ENCODE measurements around the gene ACTN4.
"Not testable (repeated sequence)": the region's sequence is repeated elsewhere in the genome, so short reads cannot be mapped to it uniquely, and the experiment has no call there.

Gene ACTN4

DNA sequence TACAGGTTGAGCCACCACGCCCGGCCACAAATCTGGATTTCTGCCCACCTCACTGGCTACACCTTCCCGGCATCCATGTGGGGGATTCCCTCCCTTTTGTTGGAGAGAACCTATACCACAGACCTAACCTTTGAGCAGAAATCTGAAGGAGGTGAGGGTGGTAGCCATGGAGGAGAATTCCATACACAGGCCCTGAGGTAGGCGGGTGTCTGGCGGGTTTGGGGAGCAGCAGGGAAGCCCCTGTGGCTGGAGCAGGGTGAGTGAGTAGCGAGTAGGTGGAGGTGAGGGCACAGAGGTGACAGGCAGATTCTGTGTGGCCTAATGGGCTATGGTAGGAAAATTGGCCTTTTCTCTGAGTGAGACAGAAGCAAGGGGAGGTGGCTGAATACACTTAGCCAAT lies 17.9 kb upstream of the ACTN4 start:
- ATAC-seq (ENCODE audit: insufficient read depth, low read depth): no peak
- Histone ChIP-seq H4K20me1 (ENCODE audit: insufficient read depth, low read length) (peaks cover 7% of the 10 kb centered on the region), H3K36me3 (ENCODE audit: insufficient read depth, low read length) (peaks cover 73% of the 10 kb centered on the region)

DNA sequence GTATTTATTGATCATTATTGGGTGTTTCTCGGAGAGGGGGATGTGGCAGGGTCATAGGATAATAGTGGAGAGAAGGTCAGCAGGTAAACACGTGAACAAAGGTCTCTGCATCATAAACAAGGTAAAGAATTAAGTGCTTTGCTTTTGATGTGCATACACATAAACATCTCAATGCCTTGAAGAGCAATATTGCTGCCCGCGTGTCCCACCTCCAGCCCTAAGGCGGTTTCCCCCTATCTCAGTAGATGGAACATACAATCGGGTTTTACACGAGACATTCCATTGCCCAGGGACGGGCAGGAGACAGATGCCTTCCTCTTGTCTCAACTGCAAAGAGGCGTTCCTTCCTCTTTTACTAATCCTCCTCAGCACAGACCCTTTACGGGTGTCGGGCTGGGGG lies 16.1 kb upstream of the ACTN4 start:
- not testable (repeated sequence) for H3K9ac ChIP-seq (ENCODE audit: low read depth, low read length); H3K79me2 ChIP-seq (ENCODE audit: insufficient read depth, low read length); H2AFZ ChIP-seq (ENCODE audit: low read depth, low read length); H3K27me3 ChIP-seq (ENCODE audit: insufficient read depth, low read length, poor library complexity); H3K9me3 ChIP-seq (ENCODE audit: insufficient read depth, low read length, severe bottlenecking); ATAC-seq (ENCODE audit: insufficient read depth, low read depth); H3K4me2 ChIP-seq (ENCODE audit: insufficient read depth, low read length); H3K4me3 ChIP-seq (ENCODE audit: low read depth in 1 of 2, low read length in 2 of 2); DNase-seq; H4K20me1 ChIP-seq (ENCODE audit: insufficient read depth, low read length); H3K27ac ChIP-seq (ENCODE audit: low read length); H3K4me1 ChIP-seq (ENCODE audit: insufficient read depth, low read length)
- peaks cover 73% of the 10 kb centered on the region for H3K36me3 ChIP-seq (ENCODE audit: insufficient read depth, low read length)

More for the DNA sequence above, 17.9 kb upstream of the ACTN4 start:
- no peak for TF ChIP-seq EZH2 (IDR thresholded peaks at IDR 0.05; ENCODE audit: borderline replicate concordance, low read depth, low read length, severe bottlenecking)
- TF ChIP-seq, protein P1, sequence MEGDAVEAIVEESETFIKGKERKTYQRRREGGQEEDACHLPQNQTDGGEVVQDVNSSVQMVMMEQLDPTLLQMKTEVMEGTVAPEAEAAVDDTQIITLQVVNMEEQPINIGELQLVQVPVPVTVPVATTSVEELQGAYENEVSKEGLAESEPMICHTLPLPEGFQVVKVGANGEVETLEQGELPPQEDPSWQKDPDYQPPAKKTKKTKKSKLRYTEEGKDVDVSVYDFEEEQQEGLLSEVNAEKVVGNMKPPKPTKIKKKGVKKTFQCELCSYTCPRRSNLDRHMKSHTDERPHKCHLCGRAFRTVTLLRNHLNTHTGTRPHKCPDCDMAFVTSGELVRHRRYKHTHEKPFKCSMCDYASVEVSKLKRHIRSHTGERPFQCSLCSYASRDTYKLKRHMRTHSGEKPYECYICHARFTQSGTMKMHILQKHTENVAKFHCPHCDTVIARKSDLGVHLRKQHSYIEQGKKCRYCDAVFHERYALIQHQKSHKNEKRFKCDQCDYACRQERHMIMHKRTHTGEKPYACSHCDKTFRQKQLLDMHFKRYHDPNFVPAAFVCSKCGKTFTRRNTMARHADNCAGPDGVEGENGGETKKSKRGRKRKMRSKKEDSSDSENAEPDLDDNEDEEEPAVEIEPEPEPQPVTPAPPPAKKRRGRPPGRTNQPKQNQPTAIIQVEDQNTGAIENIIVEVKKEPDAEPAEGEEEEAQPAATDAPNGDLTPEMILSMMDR (IDR thresholded peaks at IDR 0.05; ENCODE audit: borderline replicate concordance, extremely low read depth, low read length, poor library complexity, severe bottlenecking): no peak
- Histone ChIP-seq H3K79me2 (ENCODE audit: insufficient read depth, low read length) (no peaks in the 10 kb centered on the region), H3K27ac (ENCODE audit: low read length) (no peak overlapping the region), H3K4me2 (ENCODE audit: insufficient read depth, low read length) (no peak overlapping the region), H3K9me3 (ENCODE audit: insufficient read depth, low read length, severe bottlenecking) (no peaks in the 10 kb centered on the region), H3K4me1 (ENCODE audit: insufficient read depth, low read length) (no peaks in the 10 kb centered on the region), H2AFZ (ENCODE audit: low read depth, low read length) (no peak overlapping the region), H3K27me3 (ENCODE audit: insufficient read depth, low read length, poor library complexity) (no peaks in the 10 kb centered on the region), H3K9ac (ENCODE audit: low read depth, low read length) (no peak overlapping the region), H3K4me3 (ENCODE audit: low read depth in 1 of 2, low read length in 2 of 2) (no peak overlapping the region)
- DNase-seq: no peak

DNA sequence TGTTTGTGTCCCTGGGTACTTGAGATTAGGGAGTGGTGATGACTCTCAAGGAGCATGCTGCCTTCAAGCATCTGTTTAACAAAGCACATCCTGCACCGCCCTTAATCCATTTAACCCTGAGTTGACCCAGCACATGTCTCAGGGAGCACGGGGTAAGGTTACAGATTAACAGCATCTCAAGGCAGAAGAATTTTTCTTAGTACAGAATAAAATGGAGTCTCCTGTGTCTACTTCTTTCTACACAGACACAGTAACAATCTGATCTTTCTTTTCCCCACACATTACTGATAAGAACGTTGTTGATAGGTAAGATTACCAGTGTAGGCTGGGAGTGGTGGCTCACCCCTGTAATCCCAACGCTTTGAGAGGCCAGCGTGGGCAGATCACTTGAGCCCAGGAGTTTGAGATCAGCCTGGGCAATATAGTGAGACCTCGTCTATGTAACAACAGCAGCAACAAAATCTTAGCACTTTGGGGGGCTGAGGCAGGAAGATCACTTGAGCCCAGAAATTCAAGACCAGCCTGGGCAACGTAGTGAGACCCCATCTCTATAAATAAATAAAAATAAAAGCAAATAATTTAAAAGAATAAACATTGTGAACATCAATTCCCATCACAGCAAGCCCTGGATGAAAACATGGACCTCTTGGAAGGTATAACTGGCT lies 15.5 kb upstream of the ACTN4 start:
- H4K20me1 ChIP-seq (ENCODE audit: insufficient read depth, low read length); H3K4me2 ChIP-seq (ENCODE audit: insufficient read depth, low read length); H3K27ac ChIP-seq (ENCODE audit: low read length); ATAC-seq (ENCODE audit: insufficient read depth, low read depth); H3K27me3 ChIP-seq (ENCODE audit: insufficient read depth, low read length, poor library complexity); H3K9ac ChIP-seq (ENCODE audit: low read depth, low read length); H3K4me1 ChIP-seq (ENCODE audit: insufficient read depth, low read length); H3K79me2 ChIP-seq (ENCODE audit: insufficient read depth, low read length); H3K4me3 ChIP-seq (ENCODE audit: low read depth in 1 of 2, low read length in 2 of 2); DNase-seq; H2AFZ ChIP-seq (ENCODE audit: low read depth, low read length); H3K9me3 ChIP-seq (ENCODE audit: insufficient read depth, low read length, severe bottlenecking): not testable (repeated sequence)
- H3K36me3 ChIP-seq (ENCODE audit: insufficient read depth, low read length): peaks cover 72% of the 10 kb centered on the region

DNA sequence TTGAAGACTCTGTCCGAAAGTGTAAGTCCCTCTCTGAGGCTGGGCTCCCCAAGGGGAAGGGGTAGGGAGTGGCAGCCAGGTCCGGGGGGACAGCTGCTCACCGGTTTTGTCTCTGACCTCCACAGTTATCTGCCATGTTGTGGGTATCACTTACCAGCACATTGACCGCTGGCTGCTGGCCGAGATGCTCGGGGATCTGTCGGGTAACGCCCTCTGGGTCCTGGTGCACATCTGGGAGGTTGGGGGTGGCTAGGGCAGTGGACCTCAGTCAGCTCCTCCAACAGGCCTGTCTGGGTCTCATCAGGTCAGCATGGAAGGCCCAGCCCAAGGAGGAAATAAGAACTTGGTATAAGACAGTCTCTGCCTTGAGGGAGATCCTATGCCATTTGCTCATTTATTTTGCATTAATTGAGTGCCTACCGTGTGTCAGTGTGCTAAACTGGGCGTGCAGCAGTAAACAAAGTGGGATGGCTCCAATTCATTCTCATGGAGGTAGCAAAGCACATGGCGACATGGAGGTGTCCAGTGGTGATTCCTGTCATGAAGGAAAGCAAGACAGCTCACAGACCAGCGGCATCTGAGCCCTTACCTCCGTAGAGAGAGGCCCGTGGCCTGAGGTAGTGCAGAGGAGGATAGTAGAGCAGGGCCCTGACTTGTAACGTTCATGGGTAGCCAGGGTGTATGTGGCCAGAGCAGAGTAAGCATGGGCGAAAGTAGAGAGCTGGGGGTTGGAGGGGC lies 14.8 kb upstream of the ACTN4 start:
- no peaks in the 10 kb centered on the region for H3K4me1 ChIP-seq (ENCODE audit: insufficient read depth, low read length)
- DNase-seq: no peak
- no peak overlapping the region for H3K9ac ChIP-seq (ENCODE audit: low read depth, low read length)
- no peak overlapping the region for H3K27ac ChIP-seq (ENCODE audit: low read length)
- H3K79me2 ChIP-seq (ENCODE audit: insufficient read depth, low read length): no peaks in the 10 kb centered on the region
- H3K9me3 ChIP-seq (ENCODE audit: insufficient read depth, low read length, severe bottlenecking): no peaks in the 10 kb centered on the region
- H3K36me3 ChIP-seq (ENCODE audit: insufficient read depth, low read length): peaks cover 68% of the 10 kb centered on the region
- no peak for ATAC-seq (ENCODE audit: insufficient read depth, low read depth)
- no peak overlapping the region for H2AFZ ChIP-seq (ENCODE audit: low read depth, low read length)
- TF ChIP-seq, protein P1 (IDR thresholded peaks at IDR 0.05; ENCODE audit: borderline replicate concordance, extremely low read depth, low read length, poor library complexity, severe bottlenecking): no peak
- TF ChIP-seq EZH2 (IDR thresholded peaks at IDR 0.05; ENCODE audit: borderline replicate concordance, low read depth, low read length, severe bottlenecking): no peak
- no peaks in the 10 kb centered on the region for H3K27me3 ChIP-seq (ENCODE audit: insufficient read depth, low read length, poor library complexity)
- peaks cover 7% of the 10 kb centered on the region for H4K20me1 ChIP-seq (ENCODE audit: insufficient read depth, low read length)
- H3K4me3 ChIP-seq (ENCODE audit: low read depth in 1 of 2, low read length in 2 of 2): no peak overlapping the region
- H3K4me2 ChIP-seq (ENCODE audit: insufficient read depth, low read length): no peak overlapping the region

Data from DND-41 (cell line).